Activated effector memory CD4-positive, alpha-beta T cell treated with Interleukin-2 at 50 U/mL for 16 hours (primary cell): ENCODE data around the gene ST6GAL2.

Experiments used
- DNase-seq: peaks from one replicate; pipeline ENCODE4 v3.0.0-alpha.2; 2020

ST6GAL2 gene

GRCh38 chr2:106885971-106886915 lies at the start of gene ST6GAL2:
Gene ST6GAL2, minus strand, starts transcription at chr2:106886167. Its CDS starts 42,190 bp downstream, at chr2:106843977.
- DNase-seq, result no peak

GRCh38 chr2:106932644-106933043 lies 46.7 kb upstream of the ST6GAL2 start:
- no peak for DNase-seq

- DNase-seq, result no peak
These were observed 45.9 kb upstream of the ST6GAL2 start for GRCh38 chr2:106931717-106932335.

GRCh38 chr2:106921451-106921850 lies 35.5 kb upstream of the ST6GAL2 start:
- no peak for DNase-seq

DNA sequence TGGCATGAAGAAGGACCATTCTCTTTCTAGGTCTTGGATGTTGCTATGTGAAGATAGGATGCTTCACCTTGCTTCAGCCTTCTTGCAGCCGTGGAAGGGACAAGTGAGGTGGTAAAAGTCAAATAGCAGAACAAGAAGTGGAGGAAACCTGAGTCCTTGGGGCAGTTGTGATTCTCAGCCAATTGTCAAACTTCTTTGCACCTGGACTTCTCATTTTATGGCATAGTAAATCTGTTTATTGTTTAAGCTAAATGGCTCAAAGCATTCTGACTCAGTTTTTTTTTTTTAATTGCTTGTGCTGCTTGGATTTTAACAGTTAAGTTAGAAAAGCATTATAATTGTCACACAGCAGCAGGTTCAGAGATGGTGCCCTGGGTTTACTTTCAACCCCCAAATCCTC lies 33.0 kb upstream of the ST6GAL2 start:
- no peak for DNase-seq

DNA sequence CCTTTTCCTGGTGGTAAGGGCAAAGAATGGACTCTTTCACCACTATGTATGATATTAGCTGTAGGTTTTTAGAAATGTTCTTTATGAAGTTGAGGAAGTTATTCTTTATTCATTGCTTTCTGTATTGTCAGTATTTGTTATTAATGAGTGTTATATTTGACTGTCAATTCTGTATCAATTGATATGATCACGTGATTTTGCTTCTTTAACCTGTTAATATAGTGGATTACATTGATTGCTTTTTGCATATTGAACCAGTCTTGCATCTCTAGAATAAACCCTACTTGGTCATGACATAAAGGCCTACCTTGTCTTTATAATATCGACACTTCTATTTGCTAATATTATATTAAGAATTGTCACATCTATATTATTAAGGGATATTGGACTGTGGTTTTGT lies 18.3 kb upstream of the ST6GAL2 start:
- no peak for DNase-seq

DNA sequence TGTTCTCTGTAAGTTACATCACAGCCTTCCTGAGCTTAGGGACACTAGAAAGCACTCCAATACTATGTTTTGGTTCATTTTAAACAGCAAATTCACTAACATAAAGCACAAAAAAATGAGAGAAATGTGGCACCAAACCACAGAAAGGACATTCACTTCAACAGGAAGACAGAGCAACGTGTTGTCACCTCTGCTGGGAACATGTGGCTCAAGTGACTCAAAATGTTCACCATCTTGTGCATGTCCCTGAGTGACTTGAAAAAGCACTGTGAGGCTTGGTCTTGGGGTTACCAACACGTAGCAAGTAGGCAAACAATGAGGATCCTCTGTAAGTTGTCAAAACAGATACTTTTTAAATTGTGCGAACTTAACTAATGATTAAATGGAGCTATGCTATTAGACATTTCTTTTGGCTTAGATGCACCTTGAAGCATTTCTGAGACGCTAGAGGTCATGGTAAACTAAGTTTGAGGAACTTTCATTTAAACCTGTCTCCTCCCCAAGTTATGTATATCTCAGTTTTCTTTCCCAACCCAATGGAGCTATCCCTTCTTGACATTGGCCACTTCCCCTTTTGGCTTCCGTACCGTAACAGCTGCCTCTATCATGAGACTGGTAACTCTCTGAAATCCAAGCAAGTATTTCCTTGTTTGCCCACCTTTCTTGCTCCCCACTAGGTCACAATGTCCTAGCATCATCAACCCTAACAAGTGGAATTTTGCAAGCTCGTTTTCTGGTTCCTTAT lies 14.0 kb upstream of the ST6GAL2 start:
- DNase-seq, result no peak

DNA sequence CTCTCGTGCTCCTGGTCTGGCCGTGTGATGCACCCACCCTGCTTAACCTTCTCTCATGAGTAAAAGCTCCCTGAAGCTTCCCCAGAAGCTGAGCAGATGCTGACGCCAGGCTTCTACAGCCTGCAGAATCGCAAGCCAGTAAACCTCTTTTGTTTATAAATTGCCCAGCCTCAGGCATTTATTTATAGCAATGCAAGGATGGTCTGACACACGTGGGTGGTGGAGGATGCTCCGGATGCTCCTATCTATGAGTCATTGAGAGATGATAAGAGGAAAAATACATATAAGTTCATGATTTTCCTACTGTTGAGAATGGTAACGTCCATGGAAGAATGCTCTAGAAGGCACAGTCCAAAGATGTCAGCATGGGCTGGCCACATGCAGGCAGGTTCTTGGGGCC lies 8.6 kb upstream of the ST6GAL2 start:
- DNase-seq, result no peak

GRCh38 chr2:106892048-106892447 lies 6.1 kb upstream of the ST6GAL2 start:
- no peak for DNase-seq

DNA sequence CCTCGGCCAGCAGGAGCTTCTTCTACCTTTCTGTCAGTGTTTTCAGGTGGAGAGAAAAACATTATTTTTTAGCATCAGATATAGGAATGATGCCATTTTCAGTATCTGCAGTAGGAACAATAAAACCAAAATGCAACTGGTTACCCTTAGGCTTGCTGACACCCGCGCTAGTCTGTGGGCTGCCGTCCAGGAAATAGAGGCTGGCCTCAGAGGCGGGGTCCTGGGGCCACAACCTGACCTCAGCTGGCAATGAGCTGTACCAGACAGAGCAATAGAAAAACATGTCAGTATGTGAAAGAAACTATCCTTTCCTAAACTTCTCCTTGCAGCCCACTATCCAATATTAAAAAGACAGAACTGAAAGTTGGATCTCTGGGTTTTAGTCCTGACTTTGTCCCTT lies 4.6 kb upstream of the ST6GAL2 start:
- DNase-seq, result no peak

GRCh38 chr2:106886916-106887758 lies 1.2 kb upstream of the ST6GAL2 start:
- no peak for DNase-seq

- no peak for DNase-seq
These were observed 638 bp downstream of the ST6GAL2 start for GRCh38 chr2:106885329-106885728.

GRCh38 chr2:106882673-106883072 lies 3.3 kb downstream of the ST6GAL2 start:
- no peak for DNase-seq

DNA sequence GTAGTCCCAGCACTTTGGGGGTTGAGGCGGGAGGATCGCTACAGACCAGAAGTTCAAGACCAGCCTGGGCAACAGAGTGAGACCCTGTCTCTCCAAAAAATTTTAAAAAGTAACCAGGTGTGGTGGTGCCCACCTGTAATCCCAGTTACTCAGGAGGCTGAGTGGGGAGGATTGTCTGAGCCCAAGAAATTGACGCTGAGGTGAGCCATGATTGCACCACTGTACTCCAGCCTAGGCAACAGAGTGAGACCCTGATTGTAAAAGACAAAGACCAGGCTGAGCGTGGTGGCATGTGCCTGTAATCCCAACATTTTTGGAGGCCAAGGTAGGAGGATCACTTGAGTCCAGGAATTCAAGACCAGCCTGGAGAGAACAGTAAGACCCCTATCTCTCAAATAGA lies 7.8 kb downstream of the ST6GAL2 start:
- no peak for DNase-seq

- DNase-seq, result no peak
These were observed 9.3 kb downstream of the ST6GAL2 start for GRCh38 chr2:106876699-106877098.

DNA sequence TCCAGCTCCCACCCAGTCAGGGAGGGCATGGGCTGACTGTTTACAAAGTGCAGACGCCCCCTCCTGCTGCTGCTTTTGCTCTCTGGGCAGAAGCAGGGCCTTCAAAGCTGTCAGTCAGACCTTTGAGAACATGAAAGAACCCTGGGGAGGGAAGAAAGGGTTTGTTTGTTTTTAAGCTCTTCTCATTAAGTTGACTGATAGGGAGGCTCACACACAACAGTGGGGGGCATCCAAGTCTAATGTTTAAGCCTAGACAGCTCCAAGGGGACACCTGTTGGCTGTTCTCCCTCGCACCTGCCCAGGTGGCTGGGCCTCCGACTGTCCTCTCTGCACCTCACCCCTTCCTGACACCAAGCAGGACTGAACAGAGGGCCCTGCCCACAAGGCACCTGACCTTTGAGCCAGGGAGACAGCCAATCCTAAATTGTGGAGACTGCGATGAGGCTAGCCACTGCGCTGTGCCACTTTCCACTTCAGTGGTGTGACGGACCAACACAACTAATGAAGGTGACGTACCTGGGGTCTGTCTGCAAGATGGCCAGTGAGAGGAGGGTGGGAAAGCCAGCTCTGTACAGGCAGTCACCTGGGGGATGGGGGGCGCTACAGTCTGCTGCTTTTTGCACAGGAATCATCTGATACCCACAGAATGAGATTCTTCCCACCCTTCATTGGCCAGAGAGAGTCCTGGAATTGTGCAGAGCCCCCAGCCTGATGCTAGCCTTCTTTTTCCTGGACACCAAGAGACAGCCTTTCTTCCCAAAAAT lies 16.3 kb downstream of the ST6GAL2 start:
- DNase-seq, result no peak

DNA sequence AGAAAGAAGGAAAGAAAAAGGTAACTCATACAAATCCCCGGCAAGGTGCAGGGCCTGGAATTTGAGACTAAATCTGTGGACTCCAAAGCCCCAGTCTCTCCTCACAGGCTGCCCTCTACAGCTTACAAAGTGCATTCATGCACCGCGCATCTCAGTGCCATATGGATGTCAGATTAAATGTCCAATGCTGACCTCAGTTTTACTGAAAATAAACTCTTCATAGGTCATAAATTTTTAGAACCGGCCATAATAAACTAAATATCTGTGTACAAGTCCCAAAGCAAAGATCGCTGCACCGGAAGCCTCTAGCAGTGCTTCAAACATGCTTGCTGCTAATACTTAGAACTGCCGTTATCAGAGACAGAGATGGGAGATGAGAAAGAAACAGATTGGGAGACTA lies 17.7 kb downstream of the ST6GAL2 start:
- DNase-seq, result no peak

DNA sequence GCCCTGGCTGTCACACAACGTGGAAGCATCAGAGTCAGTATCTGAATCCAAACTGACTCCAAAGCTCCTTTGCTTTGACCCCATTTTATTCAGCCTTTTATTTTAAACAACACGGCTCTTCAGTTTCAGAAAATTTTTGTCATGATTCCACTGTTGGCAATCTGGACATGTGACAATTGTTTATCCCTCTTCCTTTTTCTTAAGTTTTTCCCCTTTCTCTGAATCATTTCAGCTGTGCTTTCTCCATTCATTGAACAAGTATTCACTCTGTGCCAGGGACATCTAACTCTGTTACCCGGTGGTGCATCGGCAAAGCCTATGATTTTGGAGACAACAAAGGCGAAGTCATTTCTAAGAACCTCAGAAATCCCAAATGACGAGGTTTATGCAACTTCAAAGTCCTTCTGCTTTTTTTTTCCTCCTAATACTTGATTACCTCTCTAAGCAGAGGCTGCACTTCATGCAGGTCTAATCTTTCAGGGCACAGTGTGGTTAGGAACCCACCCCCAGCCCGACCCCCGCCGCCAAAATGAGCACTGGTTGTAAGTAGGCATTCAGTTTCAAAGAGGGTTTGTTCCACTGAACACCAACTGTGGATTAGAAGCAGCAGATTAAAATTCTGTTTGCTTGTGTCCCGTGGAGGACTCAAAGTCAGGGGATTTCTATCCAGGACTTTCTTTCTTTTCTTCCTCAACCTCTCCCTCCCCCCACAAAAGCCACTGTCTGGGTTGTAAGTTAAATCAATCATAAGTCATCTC lies 18.6 kb downstream of the ST6GAL2 start:
- no peak for DNase-seq

DNA sequence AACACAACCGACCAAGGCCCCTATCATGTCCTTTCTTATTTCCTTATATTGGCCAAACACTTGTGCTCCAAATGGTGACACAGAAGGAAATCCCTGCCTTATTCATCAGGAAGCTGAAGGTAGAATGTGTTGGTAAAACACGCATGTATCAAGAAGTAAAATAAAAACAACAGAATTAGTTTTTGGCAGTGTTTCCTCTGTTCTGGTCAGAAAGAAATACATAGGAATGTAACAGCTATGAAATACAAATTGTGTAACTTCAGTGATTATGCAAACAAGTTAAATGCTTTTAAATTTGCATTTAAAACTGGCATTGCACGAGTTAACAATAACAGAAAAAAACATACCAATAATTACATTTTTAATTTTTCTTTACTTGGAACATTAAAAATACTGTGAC lies 19.3 kb downstream of the ST6GAL2 start:
- DNase-seq, result no peak

- DNase-seq, result no peak
These were observed 21.9 kb downstream of the ST6GAL2 start for GRCh38 chr2:106864051-106864450.

DNA sequence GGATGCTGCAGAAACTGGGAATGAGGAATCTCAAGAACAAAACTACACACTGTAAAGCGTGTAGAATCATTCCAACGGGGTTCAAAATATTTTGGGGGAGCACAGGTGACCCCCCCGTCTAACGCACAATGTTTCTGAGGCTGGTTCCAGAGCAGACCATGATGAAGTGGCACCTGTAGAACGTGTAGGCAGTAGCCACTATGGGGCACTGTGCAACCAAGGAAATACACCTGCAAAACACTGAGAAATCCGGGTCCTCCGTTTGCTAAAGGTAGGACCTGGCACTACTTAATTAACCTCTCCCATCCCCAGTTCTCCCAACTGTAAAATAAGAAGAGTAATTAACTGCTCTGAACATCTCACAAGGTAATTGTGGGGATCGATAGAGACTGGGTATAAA lies 22.6 kb downstream of the ST6GAL2 start:
- DNase-seq, result no peak
